HG02885 (cell line): ENCODE results near the gene SFRP5.

ENCODE experiments used
- ATAC-seq: cut with Tn5 transposase; IDR thresholded peaks from one replicate; pipeline ENCODE4 v1.9.1; 2021; ENCODE audit warnings: mild to moderate bottlenecking; ENCODE audit not compliant: unreplicated experiment, poor library complexity

SFRP5 gene, protein sequence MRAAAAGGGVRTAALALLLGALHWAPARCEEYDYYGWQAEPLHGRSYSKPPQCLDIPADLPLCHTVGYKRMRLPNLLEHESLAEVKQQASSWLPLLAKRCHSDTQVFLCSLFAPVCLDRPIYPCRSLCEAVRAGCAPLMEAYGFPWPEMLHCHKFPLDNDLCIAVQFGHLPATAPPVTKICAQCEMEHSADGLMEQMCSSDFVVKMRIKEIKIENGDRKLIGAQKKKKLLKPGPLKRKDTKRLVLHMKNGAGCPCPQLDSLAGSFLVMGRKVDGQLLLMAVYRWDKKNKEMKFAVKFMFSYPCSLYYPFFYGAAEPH

DNA sequence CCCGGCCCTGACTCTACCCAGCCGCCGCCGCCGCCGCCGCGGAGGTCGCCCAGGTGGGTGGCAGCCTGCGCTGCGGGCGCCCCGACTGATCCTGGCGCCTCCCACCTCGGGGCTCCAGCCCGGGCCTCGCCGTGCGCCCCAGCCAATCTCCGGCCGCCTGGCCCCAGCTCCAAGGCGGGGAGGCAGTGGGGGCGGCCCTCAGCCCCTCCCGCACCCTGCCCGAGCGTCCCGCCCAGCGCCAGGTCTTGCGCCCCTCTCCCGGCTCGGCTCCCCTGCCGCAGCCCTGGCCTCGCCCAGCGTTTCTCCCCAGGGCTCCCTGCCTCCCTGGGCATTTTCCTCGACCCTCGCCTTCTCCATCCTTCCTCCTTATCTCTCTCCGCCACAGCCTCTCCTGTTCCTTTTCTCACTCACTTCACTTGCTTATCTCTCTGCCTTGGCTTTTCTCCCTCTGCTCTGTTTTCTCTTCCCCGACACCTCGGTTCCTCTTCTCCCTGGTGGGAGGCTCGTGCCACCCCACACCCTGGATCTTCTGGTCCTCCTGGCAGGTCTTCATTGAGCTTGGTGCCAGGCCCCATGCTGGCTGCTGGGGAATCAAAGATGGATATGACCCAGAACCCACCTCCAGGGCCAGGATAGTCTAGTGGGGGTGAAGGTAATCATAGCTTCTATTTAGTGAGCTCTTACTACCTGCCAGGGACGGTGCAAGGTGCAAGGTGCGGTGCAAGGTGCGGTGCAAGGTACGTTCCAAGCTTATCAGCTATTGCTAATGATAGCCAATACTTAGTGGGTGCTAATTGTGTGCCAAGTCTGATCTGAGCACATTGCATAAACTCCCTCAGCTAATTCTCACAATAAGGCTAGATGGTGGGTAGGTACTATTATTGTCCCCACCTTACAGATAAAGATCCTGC is at the start of gene SFRP5:
Gene SFRP5, minus strand, starts transcription at position 87 of the 911 bp plus-strand sequence. CDS start 166 bp downstream, outside the sequence.
- ATAC-seq, result no peak

GRCh38 chr10:97820096-97820704 is 48.4 kb upstream of the SFRP5 start:
- no peak for ATAC-seq

DNA sequence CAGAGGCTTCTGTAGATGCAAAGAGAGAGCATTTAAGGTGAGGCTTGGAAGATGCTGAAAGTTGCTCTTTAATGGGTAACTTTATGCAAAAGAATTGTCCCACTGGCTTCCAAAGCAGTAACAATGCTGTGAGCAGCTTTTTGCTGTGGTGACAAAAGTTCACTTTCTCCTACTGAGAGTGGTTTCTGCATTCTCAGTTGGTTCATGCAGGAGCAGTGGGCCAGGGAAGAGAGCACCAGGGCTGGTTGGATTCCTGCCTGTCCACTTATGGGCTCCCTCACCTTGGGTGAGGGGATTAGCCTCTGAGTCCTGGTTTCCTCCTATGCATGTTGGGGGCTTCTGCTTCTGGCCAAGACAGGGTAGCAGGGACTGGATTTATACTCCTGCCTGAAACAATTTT is 46.8 kb upstream of the SFRP5 start:
- no peak for ATAC-seq

DNA sequence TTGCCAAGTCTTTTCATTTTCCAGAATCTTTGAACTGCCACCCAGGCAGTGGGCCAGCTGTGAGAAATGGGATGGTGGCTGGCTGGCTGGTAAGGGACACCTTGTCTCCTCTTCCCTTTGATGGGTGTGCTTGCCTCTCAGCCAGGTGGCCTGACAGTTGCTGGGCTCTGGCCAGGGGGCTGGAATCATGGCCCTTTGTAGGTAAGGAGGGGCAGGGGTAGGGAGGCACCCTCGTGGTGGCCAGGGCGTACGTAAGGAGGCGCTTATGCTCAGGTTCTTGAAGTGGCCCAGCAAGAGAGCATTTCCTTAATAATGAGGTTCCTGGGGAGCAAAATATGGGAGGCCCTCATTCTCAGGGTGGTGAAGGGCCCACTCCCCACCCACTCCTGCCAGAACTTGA is 44.8 kb upstream of the SFRP5 start:
- no peak for ATAC-seq

- ATAC-seq, result no peak
Observed at GRCh38 chr10:97814996-97815395, 43.2 kb upstream of the SFRP5 start.

- no peak for ATAC-seq
Observed at GRCh38 chr10:97813311-97813710, 41.5 kb upstream of the SFRP5 start.

DNA sequence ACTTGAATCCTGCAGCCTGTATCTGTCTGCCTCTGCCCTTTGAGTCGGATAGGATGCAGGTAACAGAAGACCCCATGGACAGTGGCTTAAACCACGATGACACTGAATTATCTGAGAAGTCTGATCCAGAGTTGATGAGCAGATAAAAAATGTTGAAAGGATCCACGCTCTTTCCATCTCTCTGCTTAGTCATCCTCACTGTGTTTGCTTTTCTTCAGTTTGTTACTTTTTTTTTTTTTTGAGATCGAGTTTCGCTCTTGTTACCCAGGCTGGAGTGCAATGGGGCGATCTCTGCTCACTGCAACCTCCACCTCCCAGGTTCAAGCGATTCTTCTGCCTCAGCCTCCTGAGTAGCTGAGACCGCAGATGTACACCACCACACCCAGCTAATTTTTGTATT is 40.9 kb upstream of the SFRP5 start:
- ATAC-seq, result no peak

DNA sequence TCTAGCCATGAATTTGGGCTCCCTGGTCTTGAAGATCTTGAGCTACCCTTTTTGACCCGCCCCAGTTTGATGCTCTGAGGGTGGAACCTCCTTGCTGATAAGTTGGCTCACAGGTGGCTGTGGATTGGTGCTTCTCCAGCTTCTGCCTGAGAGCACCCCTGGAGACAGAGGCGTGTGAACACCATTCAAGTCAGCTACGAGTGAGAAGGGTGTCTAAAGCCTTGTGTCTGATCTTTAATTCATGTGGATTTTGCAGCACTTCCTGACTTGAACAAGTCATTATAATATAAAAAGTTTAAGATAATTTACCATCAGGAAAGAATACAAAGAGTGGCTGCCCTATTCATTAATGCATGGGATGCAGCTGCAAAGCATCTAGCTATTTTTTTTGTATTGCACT is 40.2 kb upstream of the SFRP5 start:
- ATAC-seq, result no peak

DNA sequence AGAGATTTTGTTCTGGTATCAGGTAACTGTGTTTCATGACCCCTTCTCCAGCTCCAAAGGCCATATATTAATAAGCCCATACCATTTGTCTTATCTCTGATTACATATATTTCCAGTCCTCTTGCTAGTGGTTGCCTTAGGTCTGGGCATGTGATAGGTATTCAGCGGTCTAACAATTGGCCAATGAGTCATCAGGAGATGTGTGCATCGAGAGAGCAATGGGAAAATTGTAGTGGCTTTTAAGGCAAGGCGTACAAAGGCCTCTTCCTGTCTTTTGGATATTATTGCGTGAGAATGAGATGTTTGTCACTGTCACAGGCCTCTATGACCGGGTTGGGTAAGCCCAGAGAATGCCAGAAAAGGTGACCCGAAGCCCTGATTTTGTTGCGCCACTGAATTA is 38.6 kb upstream of the SFRP5 start:
- ATAC-seq, result no peak

- ATAC-seq, result no peak
Observed at GRCh38 chr10:97805949-97806348, 34.1 kb upstream of the SFRP5 start.

DNA sequence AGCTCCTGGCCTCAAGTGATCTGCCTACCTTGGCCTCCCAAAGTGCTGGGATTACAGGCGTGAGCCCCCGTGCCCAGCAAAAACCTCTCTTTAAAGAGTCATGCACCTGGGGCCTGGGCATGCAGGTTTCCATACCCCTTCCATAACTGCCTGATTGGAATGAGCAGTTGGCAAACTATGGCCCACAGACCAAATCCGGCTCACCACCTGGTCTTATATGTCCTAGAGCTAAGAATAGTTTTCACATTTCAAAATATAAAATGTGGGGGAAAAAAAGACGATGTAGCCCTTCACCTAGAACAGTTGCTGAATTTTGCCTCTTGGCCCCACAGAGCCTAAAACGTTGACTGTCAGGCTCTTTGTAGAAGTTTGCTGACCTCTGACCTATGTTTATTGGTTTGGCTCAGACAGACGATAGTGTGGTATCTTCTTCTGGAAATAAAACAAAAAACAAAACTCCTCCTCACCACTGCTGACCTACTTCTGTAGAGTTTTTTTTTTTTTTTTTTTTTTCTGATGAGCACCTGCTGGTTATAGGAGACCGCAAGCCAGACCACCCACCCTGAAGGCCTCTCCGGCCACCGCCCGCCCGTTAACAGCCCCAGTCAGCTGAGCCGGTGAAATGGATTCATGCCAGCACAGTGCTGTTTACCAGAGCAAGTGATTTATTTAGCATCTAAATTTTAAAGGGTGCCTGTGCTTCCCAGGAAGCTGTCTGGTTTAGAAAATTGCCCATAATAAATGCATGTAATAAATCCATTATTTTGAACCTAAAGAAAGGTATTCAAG is 33.5 kb upstream of the SFRP5 start:
- ATAC-seq, result no peak

DNA sequence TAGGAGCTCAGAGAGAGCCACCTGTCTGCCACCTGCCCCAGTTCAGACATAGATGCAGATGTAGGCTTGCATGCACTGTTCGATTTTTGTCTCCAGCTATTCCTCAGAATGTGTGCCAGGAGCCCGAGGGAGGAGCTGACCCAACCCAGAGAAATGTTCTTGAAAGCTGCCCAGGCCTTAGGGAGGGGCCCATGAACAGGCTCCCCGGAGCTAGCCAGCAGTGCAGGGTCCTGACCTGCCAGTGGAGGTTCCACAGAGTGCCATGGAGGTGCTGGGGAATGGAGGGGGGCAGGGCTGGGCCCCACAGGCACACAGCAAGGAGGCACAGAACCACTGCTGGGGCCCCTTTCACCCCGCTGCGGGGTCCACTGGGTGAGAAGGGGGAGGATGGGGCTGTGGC is 29.6 kb upstream of the SFRP5 start:
- no peak for ATAC-seq

- ATAC-seq, result no peak
Observed at GRCh38 chr10:97800474-97800873, 28.7 kb upstream of the SFRP5 start.

DNA sequence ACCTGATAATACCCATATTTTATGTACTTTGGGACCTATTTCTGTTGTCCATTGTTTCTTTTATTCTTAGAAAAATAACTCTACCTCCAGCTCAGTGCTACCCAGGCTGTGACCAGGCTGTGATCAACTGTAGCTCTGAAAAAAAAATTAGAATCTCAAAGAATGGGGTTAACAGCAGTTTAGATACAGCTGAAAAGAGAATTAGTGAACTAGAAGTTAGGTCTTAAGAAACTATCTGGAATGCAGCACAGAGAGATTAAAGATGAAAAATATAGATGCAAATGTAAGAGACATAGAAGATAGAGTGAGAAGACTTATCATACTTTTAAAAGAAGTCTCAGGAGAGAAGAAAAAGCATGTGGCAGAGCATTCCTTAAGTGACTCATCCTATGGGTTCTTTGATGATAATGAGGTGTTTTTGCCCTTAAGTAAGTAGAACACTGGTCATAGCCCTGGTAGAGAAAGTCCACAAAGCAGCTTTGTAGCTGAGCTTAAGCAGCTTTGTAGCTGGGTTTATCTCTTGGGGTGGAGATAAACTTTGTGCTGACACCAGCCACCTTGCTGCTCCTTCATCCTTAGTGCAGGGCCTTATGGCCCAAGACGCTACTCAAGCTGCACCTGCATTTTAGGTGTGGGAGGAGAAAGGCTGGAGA is 27.3 kb upstream of the SFRP5 start:
- no peak for ATAC-seq

- no peak for ATAC-seq
Observed at GRCh38 chr10:97796651-97797050, 24.9 kb upstream of the SFRP5 start.

GRCh38 chr10:97795886-97796285 is 24.1 kb upstream of the SFRP5 start:
- ATAC-seq, result no peak

DNA sequence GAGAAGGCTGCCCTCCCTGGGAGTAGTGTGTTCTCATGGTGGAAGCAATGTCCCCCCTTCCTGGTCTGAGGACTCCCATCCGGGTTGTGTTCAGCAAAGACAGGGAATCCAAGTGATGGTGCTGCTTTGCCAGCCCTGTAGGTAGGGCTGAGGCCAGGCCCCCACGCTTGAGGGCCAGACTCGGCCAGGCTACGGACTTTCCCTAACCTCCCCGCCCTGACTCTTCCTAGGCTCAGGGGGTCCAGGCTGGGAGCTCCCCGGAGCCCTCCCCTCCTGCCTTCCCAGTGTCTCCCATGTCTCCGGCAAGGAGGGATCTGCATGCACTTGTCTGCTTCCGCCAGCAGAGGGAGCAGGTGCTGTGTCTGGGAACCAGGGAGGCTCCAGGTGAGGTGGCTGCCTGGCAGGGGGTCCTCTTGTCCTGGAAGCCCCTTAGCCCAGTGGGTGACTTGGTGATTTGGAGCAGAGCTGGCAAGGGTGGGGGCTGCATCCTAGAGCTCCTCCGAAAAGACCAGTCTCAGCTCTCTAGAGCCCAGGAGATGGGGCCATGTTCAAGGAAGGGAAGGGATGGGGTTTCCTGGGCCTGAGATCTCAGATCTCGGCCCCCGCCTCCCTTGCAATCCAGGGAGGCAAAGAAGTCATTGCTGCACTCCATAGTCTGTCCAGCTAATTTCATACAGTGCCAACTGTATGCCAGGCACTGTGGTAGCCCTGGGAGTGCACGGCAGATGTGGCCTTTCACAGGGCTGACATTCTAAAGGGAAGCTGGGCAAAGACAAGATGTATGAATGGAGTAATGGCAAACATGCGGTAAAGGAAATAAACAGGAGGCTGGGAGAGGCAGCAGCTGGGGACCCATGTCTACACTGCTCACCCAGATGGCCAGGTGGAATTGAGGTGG is 20.3 kb upstream of the SFRP5 start:
- ATAC-seq, result no peak

- no peak for ATAC-seq
Observed at GRCh38 chr10:97789770-97790397, 18.1 kb upstream of the SFRP5 start.
